ENCODE results near the gene ANKZF1.
A peak's percentile ranks its signal among the peaks of the same experiment; 100 is the strongest.

The ANKZF1 gene

DNA sequence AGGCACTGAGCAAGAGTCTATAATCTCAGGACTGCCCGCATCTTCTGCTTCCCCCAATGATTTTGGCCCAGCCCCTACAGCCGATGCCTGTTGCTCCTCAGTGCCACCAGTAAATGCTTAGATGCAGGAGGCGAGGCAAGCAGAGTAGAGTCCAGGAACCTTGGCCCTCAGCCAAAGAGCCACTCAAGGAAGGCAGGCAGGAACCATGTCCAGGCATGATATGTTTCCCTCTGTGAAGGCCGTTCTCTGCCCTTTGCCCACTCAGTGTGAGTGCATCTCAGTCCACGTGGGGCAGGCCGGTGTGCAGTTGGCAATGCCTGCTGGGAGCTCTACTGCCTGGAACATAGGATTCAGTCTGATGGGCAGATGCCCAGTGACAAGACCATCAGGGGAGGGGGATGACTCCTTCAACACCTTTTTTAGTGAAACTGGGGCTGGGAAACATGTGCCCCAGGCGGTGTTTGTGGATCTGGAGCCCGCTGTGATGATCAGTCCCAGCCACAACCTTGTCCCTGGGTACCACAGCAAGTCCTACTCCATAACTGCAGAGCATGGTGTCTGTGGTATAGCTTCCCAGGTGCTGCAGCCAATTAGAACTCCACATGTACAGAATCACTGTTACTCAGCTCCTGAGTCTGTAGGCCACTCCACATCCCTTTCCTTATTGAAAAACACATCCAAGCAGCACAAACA lies 39.9 kb downstream of the ANKZF1 start:
- H3K27ac Mint-ChIP-seq: no peak overlapping the region
- H3K4me1 Mint-ChIP-seq (ENCODE audit: low read depth): no peaks in the 10 kb centered on the region
- no peak overlapping the region for H3K4me3 Mint-ChIP-seq
- H3K9me3 Mint-ChIP-seq: no peaks in the 10 kb centered on the region
- peaks cover 10% of the 10 kb centered on the region for H3K27me3 Mint-ChIP-seq (ENCODE audit: low read depth)
- no peak for DNase-seq (ENCODE audit: low spot score)
- no peaks in the 10 kb centered on the region for H3K36me3 Mint-ChIP-seq (ENCODE audit: low read depth)

DNA sequence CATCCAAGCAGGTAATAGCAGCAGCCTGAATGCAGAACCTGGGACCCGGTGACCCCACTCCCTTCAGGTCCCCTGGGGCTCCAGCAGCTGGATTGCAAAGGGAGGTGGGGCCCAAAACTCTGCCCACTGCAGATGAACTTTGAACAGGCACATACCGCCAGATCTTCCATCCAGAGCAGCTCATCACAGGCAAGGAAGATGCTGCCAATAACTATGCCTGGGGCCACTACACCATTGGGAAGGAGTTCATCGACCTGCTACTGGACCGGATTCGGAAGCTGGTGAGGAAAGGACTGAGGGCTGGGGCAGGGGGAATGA lies 40.4 kb downstream of the ANKZF1 start:
- H3K9me3 Mint-ChIP-seq: no peaks in the 10 kb centered on the region
- DNase-seq (ENCODE audit: low spot score): no peak
- H3K4me1 Mint-ChIP-seq (ENCODE audit: low read depth): no peaks in the 10 kb centered on the region
- H3K27ac Mint-ChIP-seq: no peak overlapping the region
- H3K36me3 Mint-ChIP-seq (ENCODE audit: low read depth): no peaks in the 10 kb centered on the region
- H3K4me3 Mint-ChIP-seq: no peak overlapping the region
- peaks cover 10% of the 10 kb centered on the region for H3K27me3 Mint-ChIP-seq (ENCODE audit: low read depth)

DNA sequence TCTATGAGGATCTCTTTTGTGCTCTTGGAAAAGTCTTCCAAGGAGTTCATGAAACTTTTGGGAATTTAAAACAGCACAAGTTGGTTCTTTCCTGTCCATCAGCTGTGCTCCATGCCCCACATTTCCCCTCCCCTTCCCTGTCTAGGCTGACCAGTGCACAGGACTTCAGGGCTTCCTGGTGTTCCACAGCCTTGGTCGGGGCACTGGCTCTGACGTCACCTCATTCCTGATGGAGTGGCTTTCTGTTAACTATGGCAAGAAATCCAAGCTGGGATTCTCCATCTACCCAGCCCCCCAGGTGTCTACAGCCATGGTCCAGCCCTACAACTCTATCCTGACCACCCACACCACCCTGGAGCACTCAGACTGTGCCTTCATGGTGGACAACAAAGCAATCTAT lies 41.4 kb downstream of the ANKZF1 start:
- H3K4me3 Mint-ChIP-seq: no peak overlapping the region
- no peak for DNase-seq (ENCODE audit: low spot score)
- no peak overlapping the region for H3K27ac Mint-ChIP-seq
- H3K4me1 Mint-ChIP-seq (ENCODE audit: low read depth): no peaks in the 10 kb centered on the region
- no peaks in the 10 kb centered on the region for H3K9me3 Mint-ChIP-seq
- H3K27me3 Mint-ChIP-seq (ENCODE audit: low read depth): peaks cover 10% of the 10 kb centered on the region
- H3K36me3 Mint-ChIP-seq (ENCODE audit: low read depth): no peaks in the 10 kb centered on the region

DNA sequence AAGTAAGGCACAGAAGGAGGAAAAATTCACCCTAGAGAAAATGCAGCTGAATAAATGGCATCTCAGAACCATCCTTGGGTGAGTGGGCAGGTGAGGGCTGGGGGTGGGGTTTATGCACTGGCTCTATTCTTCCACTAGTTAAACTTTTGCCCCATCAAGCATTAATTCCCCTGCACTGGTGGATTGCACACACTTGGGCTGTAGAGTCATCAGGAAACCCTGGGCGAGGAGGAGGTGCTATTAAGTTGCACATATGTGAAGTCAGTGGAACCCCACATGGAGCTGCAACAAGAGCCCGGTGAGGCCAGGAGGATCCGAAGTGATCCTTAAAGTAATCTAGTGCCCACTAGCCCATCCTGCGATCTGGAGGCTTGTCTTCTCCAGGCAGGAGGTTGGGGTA lies 42.8 kb downstream of the ANKZF1 start:
- Mint-ChIP-seq H3K36me3 (ENCODE audit: low read depth) (no peaks in the 10 kb centered on the region), H3K27me3 (ENCODE audit: low read depth) (peaks cover 10% of the 10 kb centered on the region), H3K9me3 (no peaks in the 10 kb centered on the region)

DNA sequence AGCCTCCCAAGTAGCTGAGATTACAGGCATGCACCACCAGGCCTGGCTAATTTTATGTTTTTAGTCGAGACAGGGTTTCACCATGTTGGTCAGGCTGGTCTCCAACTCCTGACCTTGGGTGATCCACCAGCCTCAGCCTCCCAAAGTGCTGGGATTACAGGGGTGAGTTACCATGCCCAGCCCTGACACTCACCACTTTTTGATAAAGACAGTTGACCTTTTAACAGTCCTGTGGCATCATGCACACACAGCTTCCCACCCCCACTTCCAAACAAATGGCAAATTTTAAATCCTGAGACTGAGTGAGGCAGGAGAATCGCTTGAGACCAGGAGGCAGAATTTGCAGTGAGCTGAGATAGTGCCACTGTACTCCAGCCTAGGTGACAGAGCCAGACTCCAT lies 43.4 kb downstream of the ANKZF1 start:
- Mint-ChIP-seq H3K27ac (no peak overlapping the region), H3K9me3 (no peaks in the 10 kb centered on the region), H3K27me3 (ENCODE audit: low read depth) (peaks cover 10% of the 10 kb centered on the region), H3K4me1 (ENCODE audit: low read depth) (peaks cover 8% of the 10 kb centered on the region), H3K4me3 (no peak overlapping the region), H3K36me3 (ENCODE audit: low read depth) (no peaks in the 10 kb centered on the region)
- no peak for DNase-seq (ENCODE audit: low spot score)

More for the DNA sequence above, 42.8 kb downstream of the ANKZF1 start:
- no peak overlapping the region for H3K27ac Mint-ChIP-seq
- H3K4me1 Mint-ChIP-seq (ENCODE audit: low read depth): peaks cover 2% of the 10 kb centered on the region
- no peak overlapping the region for H3K4me3 Mint-ChIP-seq
- no peak for DNase-seq (ENCODE audit: low spot score)

DNA sequence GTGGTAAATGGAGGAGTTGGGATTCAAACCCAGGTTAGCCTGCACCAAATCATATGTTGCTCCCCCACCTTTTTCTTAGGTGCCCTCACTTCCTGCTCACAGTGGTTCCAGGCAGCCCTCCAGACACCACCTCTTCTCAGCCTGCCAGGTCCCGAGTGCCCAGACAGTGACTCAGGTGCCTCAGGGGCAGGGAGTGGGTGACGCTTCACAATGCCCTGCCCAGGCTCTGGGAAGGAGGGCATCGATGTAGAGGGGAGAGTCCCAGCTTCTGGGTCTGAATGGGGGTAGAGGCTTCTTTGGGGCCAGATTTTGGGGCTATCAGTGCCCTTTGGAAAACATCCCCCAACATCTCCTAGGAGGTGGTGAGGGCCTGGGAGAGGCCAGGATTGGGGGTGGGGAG lies 44.3 kb downstream of the ANKZF1 start:
- Mint-ChIP-seq H3K27me3 (ENCODE audit: low read depth) (peaks cover 10% of the 10 kb centered on the region), H3K27ac (no peak overlapping the region)
- DNase-seq (ENCODE audit: low spot score): no peak

DNA sequence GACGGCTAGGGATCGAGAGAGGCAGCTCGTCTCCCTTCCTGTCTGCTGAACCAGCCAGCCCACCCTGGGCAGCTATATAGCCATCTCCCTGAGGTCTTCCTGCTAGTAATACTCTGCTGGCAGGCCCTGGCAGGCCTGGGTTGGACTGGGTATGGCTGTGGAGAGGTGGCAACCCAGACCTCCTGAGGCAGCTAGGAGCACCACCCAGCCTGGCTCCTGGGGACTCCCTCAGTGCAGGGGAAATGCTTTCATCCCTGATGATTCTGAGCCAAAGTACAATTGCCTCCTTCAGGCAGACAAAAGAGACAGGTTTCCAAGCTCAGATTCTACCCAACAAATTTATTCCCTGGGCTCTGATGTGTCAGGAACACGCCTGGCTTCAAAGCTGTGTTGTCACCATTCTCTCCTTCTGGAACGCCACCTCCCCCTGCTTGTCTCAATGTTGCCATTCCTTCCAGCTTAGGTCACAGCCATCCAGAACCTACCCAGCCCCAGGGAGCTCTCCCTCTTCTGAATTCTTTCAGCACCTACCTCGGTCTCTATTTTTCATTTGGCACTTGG lies 44.8 kb downstream of the ANKZF1 start:
- Mint-ChIP-seq H3K27me3 (ENCODE audit: low read depth) (peaks cover 7% of the 10 kb centered on the region), H3K27ac (no peak overlapping the region), H3K9me3 (no peaks in the 10 kb centered on the region), H3K4me1 (ENCODE audit: low read depth) (peaks cover 19% of the 10 kb centered on the region), H3K4me3 (no peak overlapping the region), H3K36me3 (ENCODE audit: low read depth) (no peaks in the 10 kb centered on the region)
- DNase-seq (ENCODE audit: low spot score): no peak

More for the DNA sequence above, 44.3 kb downstream of the ANKZF1 start:
- Mint-ChIP-seq H3K36me3 (ENCODE audit: low read depth) (no peaks in the 10 kb centered on the region), H3K4me3 (no peak overlapping the region), H3K9me3 (no peaks in the 10 kb centered on the region), H3K4me1 (ENCODE audit: low read depth) (peaks cover 18% of the 10 kb centered on the region)

DNA sequence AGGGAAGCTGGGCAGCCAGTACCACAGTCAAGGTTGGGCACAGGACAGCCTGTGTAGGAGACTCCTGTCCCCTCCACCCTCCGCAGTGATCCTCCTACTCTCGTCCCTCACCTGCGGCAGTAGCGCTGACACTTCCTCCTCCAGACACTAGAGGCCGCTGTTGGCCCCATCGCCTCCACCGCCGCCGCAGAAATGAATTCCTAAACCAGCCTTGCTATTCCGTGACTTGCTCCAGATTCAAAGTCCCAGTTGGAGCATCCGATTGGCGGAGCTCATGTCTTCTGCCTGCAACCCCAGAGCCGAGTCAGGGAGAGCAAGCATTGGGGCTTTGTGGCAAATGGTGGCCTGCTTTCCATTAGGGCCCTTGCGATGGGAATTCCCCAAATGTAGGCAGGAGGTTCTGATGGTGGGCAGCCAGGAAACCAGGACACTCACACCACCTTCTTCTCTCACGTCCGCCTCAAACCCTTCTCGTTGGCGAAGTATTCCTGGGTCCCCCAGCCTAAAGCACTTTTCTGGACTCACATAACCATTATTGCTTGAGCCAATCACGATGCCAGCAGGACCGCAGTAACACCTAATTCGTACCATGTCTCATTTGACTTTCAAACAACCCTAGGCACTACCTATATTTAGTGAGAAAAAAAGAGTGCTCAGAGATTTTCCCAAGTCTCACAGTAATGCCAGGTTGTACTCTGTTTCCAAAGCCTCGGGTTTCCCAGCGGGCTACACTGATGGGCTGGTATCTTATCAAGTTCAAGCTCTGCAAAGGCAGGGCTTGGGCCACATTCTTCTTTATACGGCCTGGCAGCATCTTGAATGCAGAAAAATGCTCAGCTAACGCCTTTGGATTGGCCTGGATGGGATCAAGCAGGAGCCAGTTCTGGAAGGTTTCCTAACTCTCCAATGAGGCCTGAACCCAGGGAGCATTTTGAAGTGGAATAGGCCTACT lies 48.4 kb downstream of the ANKZF1 start:
- Mint-ChIP-seq H3K4me3 (peak overlapping the region; percentile 77), H3K36me3 (ENCODE audit: low read depth) (peaks cover 4% of the 10 kb centered on the region), H3K27ac (peak overlapping the region; percentile 81), H3K27me3 (ENCODE audit: low read depth) (no peaks in the 10 kb centered on the region), H3K9me3 (no peaks in the 10 kb centered on the region), H3K4me1 (ENCODE audit: low read depth) (peaks cover 29% of the 10 kb centered on the region)
- DNase-seq (ENCODE audit: low spot score): peak; percentile 74

DNA sequence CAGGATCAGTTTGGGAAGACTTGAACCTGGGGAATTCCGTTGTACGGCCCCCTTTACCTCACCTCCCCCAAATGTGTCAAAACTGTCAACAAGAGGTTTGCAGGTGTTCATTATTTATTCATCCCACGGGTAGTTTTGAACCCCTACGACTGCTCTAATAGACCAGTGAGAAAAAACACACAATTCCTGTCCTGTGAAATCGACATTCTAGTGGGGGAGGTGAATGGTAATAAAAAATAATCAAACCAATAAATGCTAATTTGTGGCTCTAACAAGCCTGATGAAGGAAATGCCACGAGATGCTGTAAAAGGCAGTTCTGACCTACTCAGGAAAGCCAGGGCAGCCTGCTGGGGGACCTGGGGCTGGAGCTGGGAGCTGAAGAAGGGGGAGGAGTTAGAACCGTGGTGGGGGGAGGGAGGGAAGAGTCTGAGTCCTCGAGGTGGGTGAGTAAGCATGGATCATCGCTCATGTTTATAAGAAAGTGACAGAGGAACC lies 49.1 kb downstream of the ANKZF1 start:
- Mint-ChIP-seq H3K4me3 (peak overlapping the region; percentile 91), H3K9me3 (no peaks in the 10 kb centered on the region), H3K27me3 (ENCODE audit: low read depth) (no peaks in the 10 kb centered on the region), H3K27ac (peak overlapping the region; percentile 96), H3K4me1 (ENCODE audit: low read depth) (peaks cover 29% of the 10 kb centered on the region), H3K36me3 (ENCODE audit: low read depth) (peaks cover 10% of the 10 kb centered on the region)
- no peak for DNase-seq (ENCODE audit: low spot score)

DNA sequence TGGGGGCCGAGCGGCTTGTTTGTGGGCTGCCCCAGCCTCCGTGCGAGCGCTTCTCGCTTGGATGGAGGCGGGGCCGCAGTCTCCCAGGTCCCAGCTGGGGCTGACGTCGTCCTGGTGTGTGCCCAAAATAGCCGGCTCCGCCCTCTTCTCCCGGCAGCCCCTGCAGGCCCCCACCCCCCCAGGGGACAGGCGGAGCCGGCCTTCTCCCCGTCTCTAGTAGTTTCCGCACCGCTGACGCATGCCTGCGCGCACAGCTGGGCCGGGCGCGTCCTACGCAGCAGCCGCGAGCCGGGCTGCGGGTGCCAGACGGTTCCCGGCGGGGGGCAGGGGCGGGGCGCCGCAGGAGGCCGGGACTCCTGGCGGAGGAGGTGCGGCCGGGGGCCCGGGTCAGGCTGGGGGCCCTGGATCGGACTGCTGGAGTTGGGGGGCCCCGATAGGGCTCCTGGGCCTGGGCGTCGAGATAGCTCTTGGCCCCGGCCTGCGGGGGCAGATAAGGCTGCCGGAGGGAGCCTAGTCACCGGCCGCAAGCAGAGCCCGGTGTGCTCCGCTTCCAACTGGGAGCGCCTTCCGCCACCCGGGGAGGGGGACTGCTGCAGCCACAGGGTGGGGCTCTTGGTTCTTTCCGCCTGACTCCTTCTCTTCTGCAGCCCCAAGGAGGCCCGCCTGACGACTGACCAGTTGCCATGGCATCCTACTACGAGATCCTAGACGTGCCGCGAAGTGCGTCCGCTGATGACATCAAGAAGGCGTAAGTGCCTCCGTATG lies 49.7 kb downstream of the ANKZF1 start, which contains the start of gene DNAJB2:
DNAJB2 (plus strand) TSS at position 216 of the 765 bp plus-strand sequence; CDS start at position 684, 468 bp downstream.
- H3K4me3 Mint-ChIP-seq: peak within 1 kb of the TSS; percentile 91
- H3K9me3 Mint-ChIP-seq: no peaks in the 10 kb centered on the region
- H3K27ac Mint-ChIP-seq: peak within 1 kb of the TSS; percentile 97
- H3K36me3 Mint-ChIP-seq (ENCODE audit: low read depth): peaks cover 12% of the 10 kb centered on the region
- peak; percentile 99 for DNase-seq (ENCODE audit: low spot score)
- H3K27me3 Mint-ChIP-seq (ENCODE audit: low read depth): no peaks in the 10 kb centered on the region
- peaks cover 29% of the 10 kb centered on the region for H3K4me1 Mint-ChIP-seq (ENCODE audit: low read depth)

DNA sequence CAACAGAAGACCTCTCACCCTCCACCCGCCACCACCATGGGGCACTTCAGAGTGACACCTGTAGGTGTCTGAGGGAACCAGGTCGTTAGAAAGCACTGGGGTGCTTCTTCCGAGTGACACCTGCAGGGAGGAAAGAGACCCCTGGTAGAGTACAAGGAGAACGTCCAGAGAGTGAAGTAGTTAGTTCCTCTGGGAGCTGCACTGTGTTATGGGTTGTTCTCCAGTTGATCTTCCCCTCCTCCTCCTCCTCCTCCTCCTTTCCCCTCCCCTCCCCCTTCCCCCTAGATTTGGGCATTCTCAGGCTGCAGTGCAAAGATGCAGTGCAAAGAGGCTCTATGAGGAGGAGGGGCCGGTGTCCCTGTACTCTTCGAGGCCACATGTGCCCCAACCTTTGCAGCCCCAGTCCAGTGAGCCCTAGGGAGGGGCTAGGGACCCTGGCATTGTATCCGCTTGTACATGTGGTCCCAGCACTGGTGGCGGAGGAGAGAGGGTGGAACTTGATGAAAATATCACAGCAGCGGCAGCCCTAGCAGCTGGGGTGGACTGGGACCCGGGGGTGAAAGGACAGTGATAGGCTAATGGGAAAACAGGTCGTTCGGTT lies 50.4 kb downstream of the ANKZF1 start:
- Mint-ChIP-seq H3K36me3 (ENCODE audit: low read depth) (peaks cover 12% of the 10 kb centered on the region), H3K4me1 (ENCODE audit: low read depth) (peaks cover 29% of the 10 kb centered on the region), H3K27ac (peak overlapping the region; percentile 97), H3K4me3 (peak overlapping the region; percentile 91), H3K9me3 (no peaks in the 10 kb centered on the region), H3K27me3 (ENCODE audit: low read depth) (no peaks in the 10 kb centered on the region)
- no peak for DNase-seq (ENCODE audit: low spot score)

DNA sequence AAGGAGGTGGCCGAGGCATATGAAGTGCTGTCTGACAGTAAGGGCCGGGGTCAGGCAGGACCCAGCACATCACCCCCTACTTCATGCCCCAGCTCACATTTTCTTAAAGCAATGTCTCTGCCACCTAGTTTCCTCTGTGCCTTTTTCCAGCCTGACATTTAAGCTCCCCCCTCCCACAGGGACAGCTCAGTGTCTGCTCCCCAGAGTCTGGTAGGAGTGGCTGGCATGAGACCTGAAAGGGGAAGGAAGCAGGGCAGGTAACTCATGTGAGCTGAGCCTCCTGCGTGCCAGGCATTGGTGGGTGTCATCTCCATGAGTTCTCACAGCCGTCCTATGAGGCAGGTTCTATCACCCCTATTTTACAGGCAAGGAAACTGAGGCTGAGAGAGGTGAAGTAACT lies 51.0 kb downstream of the ANKZF1 start:
- peak overlapping the region; percentile 91 for H3K4me3 Mint-ChIP-seq
- DNase-seq (ENCODE audit: low spot score): no peak
- peaks cover 29% of the 10 kb centered on the region for H3K4me1 Mint-ChIP-seq (ENCODE audit: low read depth)
- H3K27me3 Mint-ChIP-seq (ENCODE audit: low read depth): no peaks in the 10 kb centered on the region
- peaks cover 14% of the 10 kb centered on the region for H3K36me3 Mint-ChIP-seq (ENCODE audit: low read depth)
- no peaks in the 10 kb centered on the region for H3K9me3 Mint-ChIP-seq
- peak overlapping the region; percentile 97 for H3K27ac Mint-ChIP-seq

DNA sequence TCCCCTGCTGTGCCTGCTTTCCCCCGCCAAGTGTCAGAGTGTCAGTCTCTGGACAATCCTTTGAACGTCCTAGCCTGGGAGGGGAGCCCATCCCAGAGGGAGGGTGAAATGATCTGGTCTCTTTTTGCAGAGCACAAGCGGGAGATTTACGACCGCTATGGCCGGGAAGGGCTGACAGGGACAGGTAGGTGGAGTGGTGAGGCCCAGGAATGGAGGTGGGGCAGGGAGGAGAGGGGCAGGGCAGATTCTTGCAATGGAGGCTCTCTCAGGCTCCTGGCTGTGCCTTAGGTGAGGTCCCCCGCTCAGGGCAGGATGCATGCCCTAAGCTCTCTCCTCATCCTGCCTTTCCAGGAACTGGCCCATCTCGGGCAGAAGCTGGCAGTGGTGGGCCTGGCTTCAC lies 52.0 kb downstream of the ANKZF1 start:
- peaks cover 29% of the 10 kb centered on the region for H3K4me1 Mint-ChIP-seq (ENCODE audit: low read depth)
- DNase-seq (ENCODE audit: low spot score): no peak
- H3K4me3 Mint-ChIP-seq: peak overlapping the region; percentile 12
- peak overlapping the region; percentile 49 for H3K27ac Mint-ChIP-seq
- no peaks in the 10 kb centered on the region for H3K9me3 Mint-ChIP-seq
- peaks cover 17% of the 10 kb centered on the region for H3K36me3 Mint-ChIP-seq (ENCODE audit: low read depth)
- no peaks in the 10 kb centered on the region for H3K27me3 Mint-ChIP-seq (ENCODE audit: low read depth)
